Measurements from ENCODE around the gene ANKRD34A. TPM values are rescaled to one million over a fixed set of nuclear protein-coding genes. Genes with fewer than 3 reads are reported as not detected.
"Not testable (repeated sequence)": the region's sequence is repeated elsewhere in the genome, so short reads cannot be mapped to it uniquely, and the experiment has no call there.

ANKRD34A gene
- total RNA-seq, 1 experiment from 2014 or later, result 0.69 TPM

DNA sequence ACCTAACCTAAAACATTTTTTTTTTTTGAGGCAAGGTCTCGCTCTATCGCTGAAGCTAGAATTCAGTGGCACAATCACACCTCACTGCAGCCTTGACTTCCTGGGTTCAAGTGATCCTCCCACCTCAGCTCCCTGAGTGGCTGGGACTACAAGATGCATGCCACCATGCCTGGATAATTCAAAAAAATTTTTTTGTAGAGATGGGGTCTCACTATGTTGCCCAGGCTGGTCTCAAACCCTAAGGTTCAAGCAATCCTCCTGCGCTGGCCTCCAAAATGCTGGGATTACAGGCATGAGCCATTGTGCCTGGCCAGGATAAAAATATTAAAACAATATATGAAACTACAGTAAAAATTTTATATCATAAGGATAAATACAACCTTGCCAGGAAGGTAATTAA is 11.5 kb downstream of the ANKRD34A start:
- Histone ChIP-seq H3K4me1 (peaks cover 7% of the 10 kb centered on the region; the same call in 1 of the 2 replicates), H3K36me3 (no peaks in the 10 kb centered on the region)
- DNase-seq, result no peak

DNA sequence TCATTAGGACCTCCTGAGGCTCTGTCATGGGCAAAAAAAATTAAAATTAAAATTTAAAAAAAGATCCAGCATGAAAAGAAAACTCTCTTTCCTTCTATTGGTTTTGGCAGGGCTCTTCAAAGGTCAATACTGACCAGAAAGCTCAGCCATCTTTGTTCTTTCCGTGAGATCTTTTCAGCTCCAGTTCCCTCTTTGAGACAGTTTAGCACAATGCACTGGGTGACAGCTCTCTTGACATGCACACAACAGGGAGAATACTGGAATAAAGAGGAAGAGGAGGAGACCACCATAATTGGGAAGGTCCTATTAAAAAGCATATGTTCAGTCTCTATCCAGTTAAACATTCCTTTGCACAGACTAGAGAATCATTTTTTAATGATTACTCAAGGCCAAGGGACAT is 12.8 kb downstream of the ANKRD34A start:
- H3K36me3 ChIP-seq, result peaks cover 6% of the 10 kb centered on the region; the same call in 1 of the 2 replicates
- DNase-seq, result no peak

More for the DNA sequence above, 11.5 kb downstream of the ANKRD34A start:
- Histone ChIP-seq H3K4me3 (no peak overlapping the region), H3K27ac (no peak overlapping the region), H3K27me3 (no peaks in the 10 kb centered on the region), H3K9me3 (replicated peaks) (no peaks in the 10 kb centered on the region)

GRCh38 chr1:145949219-145949618 is 15.2 kb downstream of the ANKRD34A start:
- Histone ChIP-seq H3K36me3 (peaks cover 8% of the 10 kb centered on the region; the same call in 1 of the 2 replicates), H3K4me3 (no peak overlapping the region), H3K27me3 (no peaks in the 10 kb centered on the region), H3K9me3 (replicated peaks) (no peaks in the 10 kb centered on the region), H3K27ac (no peak overlapping the region), H3K4me1 (peaks cover 5% of the 10 kb centered on the region; the same call in 1 of the 2 replicates)
- DNase-seq, result no peak

More for the DNA sequence above, 12.8 kb downstream of the ANKRD34A start:
- H3K9me3 ChIP-seq (replicated peaks), result no peaks in the 10 kb centered on the region
- no peak overlapping the region for H3K27ac ChIP-seq
- peaks cover 7% of the 10 kb centered on the region; the same call in 1 of the 2 replicates for H3K4me1 ChIP-seq
- no peaks in the 10 kb centered on the region for H3K27me3 ChIP-seq
- no peak overlapping the region for H3K4me3 ChIP-seq

DNA sequence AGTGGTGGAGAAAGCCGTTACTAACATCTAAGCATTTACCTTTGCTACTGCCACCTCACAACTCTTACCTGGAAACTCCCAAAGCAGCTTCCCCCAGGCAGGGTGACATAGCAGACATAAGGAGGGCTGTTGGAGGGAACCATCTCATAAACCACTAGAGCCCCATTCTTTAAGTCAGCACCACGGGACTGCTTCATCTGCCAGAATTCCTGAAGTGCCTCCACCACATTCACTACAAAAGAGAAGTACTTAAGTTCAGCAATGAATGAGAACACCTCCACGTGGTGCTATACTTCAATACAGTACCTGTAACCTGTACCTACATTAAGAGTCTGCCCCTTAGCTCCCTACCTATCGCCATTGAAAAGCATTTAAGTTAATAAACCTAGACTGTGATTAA is 16.8 kb downstream of the ANKRD34A start:
- no peaks in the 10 kb centered on the region for H3K27me3 ChIP-seq
- H3K9me3 ChIP-seq (replicated peaks), result no peaks in the 10 kb centered on the region
- no peak overlapping the region for H3K27ac ChIP-seq
- peaks cover 5% of the 10 kb centered on the region; the same call in 1 of the 2 replicates for H3K4me1 ChIP-seq
- H3K4me3 ChIP-seq, result no peak overlapping the region
- H3K36me3 ChIP-seq, result peaks cover 10% of the 10 kb centered on the region
- DNase-seq, result no peak

DNA sequence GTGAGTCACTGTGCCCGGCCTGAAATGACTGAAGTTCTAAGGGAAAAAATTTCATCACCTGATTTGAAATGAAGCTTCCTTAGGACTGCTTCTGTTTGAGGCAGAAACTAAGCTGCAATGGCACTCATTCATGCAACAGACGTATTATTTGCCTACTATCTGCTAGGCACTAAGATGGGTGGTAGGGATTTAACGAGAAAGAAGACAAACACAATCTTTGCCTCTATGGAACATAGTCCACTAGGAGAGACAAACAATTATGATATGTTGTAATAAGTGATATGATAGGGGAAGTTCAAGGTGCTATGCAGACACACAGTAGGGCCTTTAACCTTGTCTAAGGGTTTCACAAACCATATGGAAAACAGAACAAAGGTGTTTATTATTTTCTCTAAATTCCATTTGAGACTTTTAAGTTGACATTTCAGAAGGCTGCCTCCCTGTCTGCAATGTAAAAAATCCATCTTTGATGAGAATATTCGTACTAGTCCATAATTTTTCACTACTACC is 17.8 kb downstream of the ANKRD34A start:
- Histone ChIP-seq H3K36me3 (peaks cover 16% of the 10 kb centered on the region), H3K27ac (no peak overlapping the region), H3K27me3 (no peaks in the 10 kb centered on the region), H3K4me1 (peaks cover 5% of the 10 kb centered on the region; the same call in 1 of the 2 replicates), H3K4me3 (no peak overlapping the region), H3K9me3 (replicated peaks) (no peaks in the 10 kb centered on the region)
- DNase-seq, result no peak

DNA sequence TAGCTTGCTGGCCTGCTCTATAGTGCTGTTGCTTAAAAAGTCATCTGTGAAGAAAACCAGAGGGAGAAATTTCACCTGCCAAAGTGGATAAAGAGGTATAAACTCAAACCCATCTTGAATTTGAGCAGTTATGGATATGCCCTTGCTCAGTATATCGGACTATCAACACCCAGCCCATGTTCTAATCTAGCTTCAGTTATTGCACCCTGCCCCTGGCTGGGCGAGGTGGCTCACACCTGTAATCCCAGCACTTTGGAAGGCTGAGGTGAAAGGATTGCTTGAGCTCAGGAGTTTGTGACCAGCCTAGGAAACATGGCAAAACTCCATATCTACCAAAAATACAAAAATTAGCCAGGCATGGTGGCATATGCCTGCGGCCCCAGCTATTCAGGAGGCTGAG is 19.8 kb downstream of the ANKRD34A start:
- Histone ChIP-seq H3K9me3 (replicated peaks) (no peaks in the 10 kb centered on the region), H3K4me3 (no peak overlapping the region), H3K27me3 (no peaks in the 10 kb centered on the region), H3K4me1 (no peaks in the 10 kb centered on the region), H3K27ac (no peak overlapping the region), H3K36me3 (peaks cover 18% of the 10 kb centered on the region)
- DNase-seq, result no peak

GRCh38 chr1:145942871-145943270 is 21.5 kb downstream of the ANKRD34A start:
- no peak for DNase-seq
- H3K4me1 ChIP-seq, result no peaks in the 10 kb centered on the region
- H3K4me3 ChIP-seq, result no peak overlapping the region
- H3K27me3 ChIP-seq, result no peaks in the 10 kb centered on the region
- H3K27ac ChIP-seq, result no peak overlapping the region
- peaks cover 18% of the 10 kb centered on the region for H3K36me3 ChIP-seq
- H3K9me3 ChIP-seq (replicated peaks), result no peaks in the 10 kb centered on the region

GRCh38 chr1:145942405-145942804 is 22.0 kb downstream of the ANKRD34A start:
- no peak for DNase-seq
- Histone ChIP-seq H3K36me3 (peaks cover 15% of the 10 kb centered on the region), H3K27ac (no peak overlapping the region), H3K27me3 (no peaks in the 10 kb centered on the region), H3K4me1 (no peaks in the 10 kb centered on the region), H3K4me3 (no peak overlapping the region), H3K9me3 (replicated peaks) (no peaks in the 10 kb centered on the region)

GRCh38 chr1:145937436-145937835 is 26.9 kb downstream of the ANKRD34A start:
- no peak overlapping the region for H3K27ac ChIP-seq
- H3K9me3 ChIP-seq (replicated peaks), result no peaks in the 10 kb centered on the region
- no peak for DNase-seq
- no peak overlapping the region for H3K4me3 ChIP-seq
- H3K4me1 ChIP-seq, result 0 out of 2 replicates have a peak, but pooled peaks cover 2% of the 10 kb centered on the region
- no peaks in the 10 kb centered on the region for H3K27me3 ChIP-seq
- peaks cover 8% of the 10 kb centered on the region for H3K36me3 ChIP-seq

- no peak overlapping the region for H3K27ac ChIP-seq
Observed at GRCh38 chr1:145936247-145936646, 28.1 kb downstream of the ANKRD34A start.

GRCh38 chr1:145935708-145936107 is 28.7 kb downstream of the ANKRD34A start:
- Histone ChIP-seq H3K36me3 (peaks cover under 1% of the 10 kb centered on the region), H3K4me3 (no peak overlapping the region), H3K4me1 (0 out of 2 replicates have a peak, but pooled peaks cover 2% of the 10 kb centered on the region), H3K27ac (no peak overlapping the region), H3K27me3 (no peaks in the 10 kb centered on the region), H3K9me3 (replicated peaks) (no peaks in the 10 kb centered on the region)
- no peak for DNase-seq

More at GRCh38 chr1:145936247-145936646, 28.1 kb downstream of the ANKRD34A start:
- DNase-seq, result no peak
- Histone ChIP-seq H3K27me3 (no peaks in the 10 kb centered on the region), H3K36me3 (peaks cover 3% of the 10 kb centered on the region), H3K4me1 (0 out of 2 replicates have a peak, but pooled peaks cover 2% of the 10 kb centered on the region), H3K9me3 (replicated peaks) (no peaks in the 10 kb centered on the region), H3K4me3 (no peak overlapping the region)

GRCh38 chr1:145932522-145933009 is 31.8 kb downstream of the ANKRD34A start:
- not testable (repeated sequence) for H3K36me3 ChIP-seq; H3K4me3 ChIP-seq; DNase-seq; H3K4me1 ChIP-seq; H3K9me3 ChIP-seq (replicated peaks); H3K27me3 ChIP-seq; H3K27ac ChIP-seq

- no peaks in the 10 kb centered on the region for H3K9me3 ChIP-seq (replicated peaks)
- H3K4me3 ChIP-seq, result peak overlapping the region; percentile 78
- DNase-seq, result no peak
- peaks cover 12% of the 10 kb centered on the region for H3K36me3 ChIP-seq
- H3K27me3 ChIP-seq, result no peaks in the 10 kb centered on the region
- peak overlapping the region; percentile 86 for H3K27ac ChIP-seq
- peaks cover 8% of the 10 kb centered on the region for H3K4me1 ChIP-seq
Observed at GRCh38 chr1:145927916-145928643, 36.3 kb downstream of the ANKRD34A start.

DNA sequence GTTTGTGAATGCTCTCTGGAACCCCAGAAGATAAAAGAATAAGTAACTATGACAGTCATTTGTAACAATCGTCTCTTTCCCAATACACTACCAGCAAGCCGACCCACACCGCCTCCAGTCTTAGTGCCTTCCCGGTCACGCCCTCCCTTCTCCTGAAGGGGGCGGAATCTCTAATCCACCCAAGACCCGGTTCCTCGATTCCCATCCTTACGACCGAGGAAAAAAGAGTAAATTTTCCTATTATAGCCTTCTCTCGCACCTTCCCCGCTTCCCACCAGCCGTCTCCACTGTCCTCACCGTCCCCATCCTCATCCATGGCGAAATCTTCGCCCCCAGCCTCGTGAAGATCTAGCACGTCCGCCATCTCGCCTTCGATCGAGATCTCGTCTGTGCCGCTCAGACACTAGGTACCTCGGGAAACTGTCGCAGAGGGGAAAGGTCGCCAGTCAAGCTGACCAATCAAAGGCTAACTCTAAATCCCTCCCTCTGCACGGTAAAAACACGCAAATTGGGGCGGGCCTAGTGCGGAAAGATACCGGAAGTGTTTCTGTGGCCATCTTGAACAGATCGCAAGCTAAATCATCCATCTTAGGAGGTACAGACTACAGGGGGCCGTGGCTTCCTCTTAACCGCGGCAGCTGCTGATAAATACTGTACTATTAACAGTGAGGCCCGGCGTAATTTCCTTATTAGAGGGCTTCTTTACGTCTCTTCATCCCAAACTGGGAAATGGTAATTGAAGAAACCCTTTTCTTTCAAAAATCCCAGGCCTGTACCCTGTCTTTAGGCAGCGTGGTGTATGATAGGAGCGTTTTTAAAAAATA is 37.1 kb downstream of the ANKRD34A start, which contains the start of gene RBM8A:
RBM8A (minus strand) TSS at position 422 of the 824 bp plus-strand sequence; CDS start at position 364, 58 bp downstream.
- peak; percentile 96 to 98 for DNase-seq
- H3K4me1 ChIP-seq, result peaks cover 6% of the 10 kb centered on the region
- H3K27ac ChIP-seq, result peak within 1 kb of the TSS; percentile 86
- H3K4me3 ChIP-seq, result peak within 1 kb of the TSS; percentile 78
- H3K9me3 ChIP-seq (replicated peaks), result no peaks in the 10 kb centered on the region
- H3K27me3 ChIP-seq, result no peaks in the 10 kb centered on the region
- peaks cover 12% of the 10 kb centered on the region for H3K36me3 ChIP-seq

All from SJCRH30 (cell line).